ENCODE data around the gene PRICKLE3.

PRICKLE3 gene

DNA sequence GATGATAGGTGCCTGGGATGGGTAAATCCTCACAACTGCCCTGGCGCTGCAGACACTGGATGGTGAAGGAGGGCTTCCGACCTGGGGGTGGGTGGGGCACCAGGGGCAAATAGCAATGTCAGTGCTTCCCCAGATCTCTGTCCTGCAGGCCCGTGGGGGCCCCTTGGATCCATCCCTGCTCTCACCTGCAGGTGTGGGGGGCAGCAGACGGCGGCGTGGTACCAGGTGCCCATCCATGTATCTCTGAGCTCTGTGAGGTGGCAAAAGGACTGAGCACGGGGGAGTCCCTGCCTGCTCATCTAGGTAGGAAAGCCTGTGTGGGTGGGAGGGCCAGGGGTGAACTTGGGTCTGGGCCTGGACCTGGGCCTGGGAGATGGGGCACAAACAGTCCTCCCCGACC is 20.4 kb upstream of the PRICKLE3 start:
- no peak for DNase-seq (ENCODE audit: low spot score)

GRCh38 chrX:49205443-49205842 is 19.3 kb upstream of the PRICKLE3 start:
- no peak for DNase-seq (ENCODE audit: low spot score)

- DNase-seq (ENCODE audit: low spot score) = no peak
Measured at GRCh38 chrX:49204709-49205108, 18.5 kb upstream of the PRICKLE3 start.

- DNase-seq (ENCODE audit: low spot score) = no peak
Measured at GRCh38 chrX:49204017-49204416, 17.8 kb upstream of the PRICKLE3 start.

DNA sequence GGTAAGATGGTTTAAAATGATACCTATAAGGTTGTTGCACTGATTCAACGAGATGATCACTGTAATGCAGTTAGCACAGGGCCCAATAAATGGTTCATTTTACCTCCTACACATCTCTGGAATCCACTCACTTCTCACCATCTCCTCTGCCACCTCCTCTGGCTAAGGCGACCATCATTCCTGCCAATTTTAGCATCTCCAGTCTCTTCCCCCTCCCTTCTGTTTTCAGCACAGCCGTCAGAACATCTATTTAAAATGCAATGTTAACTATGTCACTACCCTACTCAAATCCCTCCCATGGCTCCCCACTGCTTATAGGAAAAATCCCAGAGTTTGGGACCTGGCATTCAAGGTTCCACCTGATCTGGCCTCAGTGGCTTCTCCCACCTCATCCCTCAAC is 17.4 kb upstream of the PRICKLE3 start:
- DNase-seq (ENCODE audit: low spot score) = no peak

DNA sequence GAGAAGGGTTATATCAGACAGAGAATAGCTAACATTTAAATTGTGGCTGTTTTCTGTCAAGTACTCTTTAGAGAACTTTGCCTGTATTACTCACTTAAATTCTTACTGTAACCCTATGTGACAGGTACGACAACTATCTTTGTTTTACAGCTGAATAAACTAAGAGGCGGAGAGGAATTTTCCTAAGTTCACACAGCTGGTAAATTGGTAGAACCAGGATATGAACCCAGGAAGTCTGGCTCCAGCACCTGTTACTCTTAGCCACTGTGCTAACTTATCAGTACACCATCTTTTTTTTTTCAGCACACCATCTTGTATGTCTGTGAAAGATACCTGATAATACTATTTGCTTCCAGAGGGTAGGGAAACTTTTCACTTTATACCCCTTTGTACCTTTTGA is 15.8 kb upstream of the PRICKLE3 start:
- DNase-seq (ENCODE audit: low spot score) = no peak

- peak; percentile 88 for DNase-seq (ENCODE audit: low spot score)
Measured at GRCh38 chrX:49199906-49200771, 14.0 kb upstream of the PRICKLE3 start, which contains the start of gene SYP. TSS of gene SYP (minus strand) at chrX:49200193. CDS start at chrX:49200186, 7 bp downstream.

DNA sequence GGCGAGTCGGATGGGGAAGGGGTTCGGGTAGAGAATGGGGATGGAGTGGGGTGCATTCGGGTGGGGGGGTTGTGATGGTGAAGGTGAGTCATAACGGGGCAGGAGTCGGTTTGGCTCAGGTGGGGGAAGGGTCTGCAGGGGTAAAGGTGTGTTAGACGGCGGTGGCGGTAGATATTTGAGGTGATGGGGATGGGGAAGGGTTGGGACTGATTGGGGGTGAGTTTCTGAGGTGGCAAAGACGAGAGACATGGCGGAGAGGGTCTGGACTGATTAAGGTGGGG is 13.1 kb upstream of the PRICKLE3 start:
- no peak for DNase-seq (ENCODE audit: low spot score)

DNA sequence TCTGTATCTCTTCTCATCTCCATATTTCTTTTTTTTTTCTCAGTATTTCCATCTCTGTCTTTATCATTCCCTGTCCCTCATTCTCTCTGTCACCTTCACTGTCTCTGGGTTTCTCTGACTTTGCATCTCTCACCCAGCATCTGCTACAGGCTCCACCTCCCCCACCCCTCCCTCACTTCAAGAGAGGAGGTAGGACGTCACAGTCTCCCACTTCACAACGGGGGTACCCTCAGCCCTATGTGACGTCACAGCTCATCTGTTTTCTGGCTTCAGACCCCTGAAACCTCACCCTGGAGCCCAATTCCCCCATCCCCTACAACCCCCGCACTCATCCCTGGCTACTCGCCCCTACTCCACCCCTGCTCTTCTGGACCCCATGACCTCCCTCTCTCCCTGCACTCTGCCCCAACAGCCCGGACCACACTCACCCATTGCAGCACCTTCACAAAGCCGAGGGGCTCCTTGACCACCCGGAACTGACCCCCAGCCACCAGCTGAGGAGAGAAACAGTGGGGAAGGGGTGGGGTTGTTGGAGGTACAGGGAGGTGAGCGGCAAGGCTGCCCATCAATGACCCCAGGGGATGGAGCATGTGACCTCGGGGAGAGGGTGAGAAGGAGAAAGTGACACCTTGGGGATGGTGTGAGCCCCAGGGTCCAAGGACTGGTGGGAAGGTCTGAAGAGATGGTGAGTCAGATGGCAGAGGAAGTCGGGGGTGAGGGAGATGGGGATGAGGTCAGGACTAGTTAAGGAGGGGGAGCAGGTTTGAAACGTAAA is 12.6 kb upstream of the PRICKLE3 start:
- DNase-seq (ENCODE audit: low spot score) = no peak

DNA sequence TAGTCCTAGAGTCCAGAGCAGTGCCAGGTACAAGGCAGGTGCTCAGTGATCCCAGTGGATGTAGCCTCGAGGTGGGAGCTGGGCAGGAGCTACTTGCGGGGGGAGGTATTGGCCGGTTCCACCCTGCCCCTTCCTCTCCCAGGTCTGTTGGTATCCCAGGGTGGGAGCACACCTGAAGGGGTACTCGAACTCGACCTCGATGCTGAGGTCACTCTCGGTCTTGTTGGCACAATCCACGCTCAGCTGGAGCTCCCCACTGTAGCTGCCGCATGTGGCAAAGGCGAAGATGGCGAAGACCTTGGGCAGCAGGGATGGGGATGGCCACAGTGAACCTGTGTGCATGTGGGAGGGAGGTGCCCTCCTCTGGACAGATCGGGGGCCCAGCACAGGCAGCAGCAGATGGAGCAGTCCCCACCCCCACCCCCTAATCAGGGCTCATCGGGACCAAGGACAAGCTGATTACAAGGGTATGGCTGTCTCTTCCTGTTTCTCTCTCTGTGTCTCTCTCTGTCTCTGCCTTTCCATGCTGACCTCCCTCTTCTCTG is 11.4 kb upstream of the PRICKLE3 start:
- no peak for DNase-seq (ENCODE audit: low spot score)

DNA sequence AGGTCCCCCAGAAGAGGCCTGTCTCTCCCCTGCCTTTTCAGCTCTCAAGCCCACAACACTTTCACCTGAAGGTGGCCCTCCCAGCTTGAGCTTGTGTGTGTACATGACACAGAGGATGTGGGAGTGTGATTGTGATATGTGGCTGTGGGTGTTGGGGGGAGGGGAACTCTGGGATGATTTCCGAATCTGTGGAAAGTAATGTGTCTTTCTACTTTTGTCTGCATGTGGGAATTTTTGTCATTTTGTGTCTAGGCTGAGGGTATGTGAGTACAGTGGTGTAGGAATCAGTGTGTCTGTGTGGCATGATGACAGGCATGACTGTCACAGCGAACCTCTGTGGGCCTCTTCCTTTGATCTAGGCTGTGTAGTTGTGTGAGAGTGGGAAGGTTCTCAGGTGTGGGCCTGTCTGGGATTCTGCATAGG is 7.4 kb upstream of the PRICKLE3 start:
- no peak for DNase-seq (ENCODE audit: low spot score)

- peak; percentile 41 for DNase-seq (ENCODE audit: low spot score)
Measured at GRCh38 chrX:49192722-49193328, 6.7 kb upstream of the PRICKLE3 start.

DNA sequence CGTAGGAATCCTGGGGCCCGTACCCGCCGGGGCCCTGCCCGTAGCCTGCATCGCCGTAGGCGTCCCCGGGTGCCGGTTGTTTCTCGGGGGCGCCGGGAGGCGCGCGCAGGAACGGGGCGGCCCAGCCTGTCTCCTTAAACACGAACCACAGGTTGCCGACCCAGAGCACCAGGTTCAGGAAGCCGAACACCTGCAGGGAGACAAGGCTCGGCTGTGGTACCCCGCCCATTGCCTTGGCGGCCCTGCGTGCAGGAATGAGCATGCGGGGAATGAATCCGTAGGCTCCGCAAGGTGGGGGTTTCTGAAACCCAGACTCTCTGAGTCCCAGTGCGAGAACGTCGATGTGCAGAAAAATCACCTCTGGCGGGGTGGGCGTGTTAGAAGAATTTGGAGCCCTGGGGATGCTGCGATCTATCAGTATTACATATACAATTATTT is 5.4 kb upstream of the PRICKLE3 start:
- peak; percentile 10 for DNase-seq (ENCODE audit: low spot score)

GRCh38 chrX:49190821-49191573 is 4.8 kb upstream of the PRICKLE3 start:
- peak; percentile 94 for DNase-seq (ENCODE audit: low spot score)

DNA sequence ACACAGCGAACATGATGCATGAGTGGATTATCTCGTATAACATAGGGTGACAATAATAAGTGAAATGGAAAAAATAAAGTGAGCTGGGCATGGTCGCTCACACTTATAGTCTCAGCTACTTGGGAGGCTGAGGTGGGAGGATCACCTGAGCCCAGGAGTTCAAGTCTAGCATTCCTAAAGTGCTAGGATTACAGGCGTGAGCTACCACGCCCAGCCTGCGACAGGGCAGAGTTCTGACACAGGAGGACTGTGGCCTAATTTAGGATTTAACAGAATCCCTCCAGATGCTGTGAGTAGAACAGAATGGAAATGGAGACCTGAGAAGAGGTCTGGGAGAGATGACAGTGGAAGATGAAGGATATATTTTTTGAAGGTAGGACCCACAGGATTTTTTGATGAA is 3.4 kb upstream of the PRICKLE3 start:
- no peak for DNase-seq (ENCODE audit: low spot score)

- DNase-seq (ENCODE audit: low spot score) = no peak
Measured at GRCh38 chrX:49188468-49189076, 2.4 kb upstream of the PRICKLE3 start.

GRCh38 chrX:49187526-49187925 is 1.4 kb upstream of the PRICKLE3 start:
- no peak for DNase-seq (ENCODE audit: low spot score)

DNA sequence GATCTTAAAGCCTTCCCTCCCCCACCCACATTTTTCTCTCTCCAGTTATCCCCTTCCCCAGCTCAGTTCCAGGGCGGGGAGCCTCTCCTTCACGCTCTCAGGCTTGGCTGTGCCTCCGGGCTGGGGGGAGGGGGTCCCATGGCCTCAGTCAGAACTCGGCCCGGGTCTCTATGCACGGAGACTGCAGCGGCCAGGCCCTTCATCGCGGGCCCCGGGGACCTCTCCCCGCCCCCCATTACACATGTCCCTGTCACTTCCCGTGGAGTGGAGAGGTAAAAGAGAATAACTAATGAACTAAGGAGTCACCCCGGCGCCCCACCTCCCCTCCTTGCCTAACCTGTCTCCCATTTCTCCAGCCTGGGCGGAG is 838 bp upstream of the PRICKLE3 start:
- DNase-seq (ENCODE audit: low spot score) = no peak

DNA sequence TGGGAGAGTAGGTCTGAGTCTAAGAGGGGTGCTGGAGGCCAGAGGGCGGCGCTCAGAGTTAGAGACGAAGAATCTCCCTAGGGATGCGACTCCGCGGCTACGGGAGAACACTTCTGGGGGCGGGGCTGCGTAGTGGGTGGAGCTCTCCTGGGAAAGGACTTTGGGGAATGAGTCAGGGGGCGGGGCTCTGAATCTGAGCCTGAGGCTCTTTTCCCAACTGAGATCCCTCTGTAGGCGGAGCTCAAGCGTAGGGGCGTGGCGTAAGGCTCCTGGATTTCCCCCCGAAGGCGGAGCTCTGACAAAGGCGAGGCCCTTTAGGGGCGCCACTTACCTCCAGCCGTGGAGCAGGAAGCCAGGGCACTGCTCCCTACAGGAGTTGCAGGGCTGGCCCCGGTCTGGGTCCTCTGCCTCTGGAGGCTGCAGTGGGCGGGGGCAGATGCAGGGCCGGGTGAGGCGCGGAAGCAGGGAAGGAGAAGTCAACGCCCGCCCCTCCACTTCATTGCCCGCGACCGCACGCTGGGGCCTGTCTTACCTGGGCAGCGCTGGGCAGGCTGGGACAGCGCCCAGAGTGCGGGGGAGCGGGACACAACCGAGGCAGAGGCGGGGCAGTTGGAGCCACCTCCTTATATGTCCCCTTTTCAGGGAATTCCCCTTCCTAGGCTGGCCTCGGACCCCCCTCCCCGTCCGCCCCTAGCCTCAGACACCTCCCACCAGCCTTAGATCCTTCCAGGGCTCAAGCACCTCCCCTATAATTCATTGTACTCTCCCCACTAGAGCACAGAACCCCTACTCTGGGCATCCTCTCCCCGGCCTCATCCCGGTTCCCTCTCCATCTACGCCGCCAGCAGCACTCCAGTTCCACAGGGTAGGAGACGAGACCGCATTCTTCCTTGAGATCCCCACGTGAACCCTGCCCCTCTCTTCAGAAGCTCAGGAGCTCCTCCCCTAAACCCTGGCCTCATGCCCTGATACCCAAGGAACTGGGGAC is 1.6 kb downstream of the PRICKLE3 start:
- no peak for DNase-seq (ENCODE audit: low spot score)

- DNase-seq (ENCODE audit: low spot score) = no peak
Measured at GRCh38 chrX:49183701-49184281, 2.4 kb downstream of the PRICKLE3 start.
